Fibroblast of lung (primary cell): ENCODE results near the gene MCCD1. TPM values are rescaled to one million over a fixed set of nuclear protein-coding genes. Genes with fewer than 3 reads are reported as not detected.
"Not testable (repeated sequence)": the region's sequence is repeated elsewhere in the genome, so short reads cannot be mapped to it uniquely, and the experiment has no call there.

Experiments
- DNase-seq, 2 donors: peaks; one replicate each; pipeline versions ENCODE4 v3.0.0 to v3.0.0-alpha.2; 2010; ENCODE audit warnings: low read depth in 2 of 2
- H2AFZ ChIP-seq: 2 replicates; pipeline ENCODE4 v1.5.1; 2012; ENCODE audit warnings: low read length, control low read depth, inconsistent platforms
- H3K27ac ChIP-seq: 2 replicates; pipeline ENCODE4 v1.5.1; 2011; ENCODE audit warnings: low read length, control low read depth; ENCODE audit not compliant: insufficient read depth
- H3K27me3 ChIP-seq: 2 replicates; pipeline ENCODE4 v1.5.1; 2011; ENCODE audit warnings: mild to moderate bottlenecking, low read length; ENCODE audit not compliant: control insufficient read depth, insufficient read depth
- H3K36me3 ChIP-seq: 2 replicates; pipeline ENCODE4 v1.5.1; 2011; ENCODE audit warnings: low read length; ENCODE audit not compliant: control insufficient read depth, insufficient read depth
- H3K4me1 ChIP-seq: 2 replicates; pipeline ENCODE4 v1.5.1; 2011; ENCODE audit warnings: low read length; ENCODE audit not compliant: control insufficient read depth, insufficient read depth; ENCODE audit errors: extremely low read depth
- H3K4me2 ChIP-seq: 2 replicates; pipeline ENCODE4 v1.5.1; 2011; ENCODE audit warnings: low read length, control low read depth; ENCODE audit not compliant: insufficient read depth; ENCODE audit errors: extremely low read depth
- H3K4me3 ChIP-seq, 4 experiments: fragments of 200-600 bp in 1 of 4; sonication (generic) in 1 of 4; replicated peaks in 1 of 4; 2 replicates each; pipeline ENCODE4 v1.5.1; 2011 to 2016; ENCODE audit warnings: low read length in 4 of 4, low read depth in 3 of 4, mild to moderate bottlenecking in 3 of 4, control low read depth in 2 of 4, inconsistent platforms in 1 of 4, mixed read lengths in 1 of 4; ENCODE audit not compliant: insufficient read depth in 1 of 4; ENCODE audit errors: control extremely low read depth in 1 of 4
- H3K79me2 ChIP-seq: 2 replicates; pipeline ENCODE4 v1.5.1; 2012; ENCODE audit warnings: mild to moderate bottlenecking, low read length, inconsistent platforms; ENCODE audit not compliant: control insufficient read depth, insufficient read depth
- H3K9ac ChIP-seq: 2 replicates; pipeline ENCODE4 v1.5.1; 2011; ENCODE audit warnings: mild to moderate bottlenecking, low read length, control low read depth; ENCODE audit not compliant: insufficient read depth
- H3K9me3 ChIP-seq: 2 replicates; pipeline ENCODE4 v1.5.1; 2012; ENCODE audit warnings: low read depth, low read length; ENCODE audit not compliant: control insufficient read depth, insufficient read depth
- H4K20me1 ChIP-seq: 2 replicates; pipeline ENCODE4 v1.5.1; 2011; ENCODE audit warnings: low read length; ENCODE audit not compliant: control insufficient read depth, insufficient read depth; ENCODE audit errors: extremely low read depth
- CTCF ChIP-seq, 2 donors: IDR thresholded peaks in 1 of 2; conservative IDR thresholded peaks in 1 of 2; 1 replicate in 1 of 2; 2 replicates in 1 of 2; pipeline ENCODE4 v1.5.1; 2011 to 2012; ENCODE audit warnings: low read length in 2 of 2, control low read depth in 1 of 2, inconsistent platforms in 1 of 2, low read depth in 1 of 2, mild to moderate bottlenecking in 1 of 2
- EZH2 ChIP-seq: IDR thresholded peaks from 2 replicates; pipeline ENCODE4 v1.5.1; 2012; ENCODE audit warnings: low read length, control low read depth, mild to moderate bottlenecking; ENCODE audit errors: missing control alignments
- polyA plus RNA-seq, 2 donors: library from polyadenylated mRNA; depleted of rRNA in 1 of 2; stranded (reverse) in 1 of 2; unstranded in 1 of 2; fragments of >200 nt; gene quantifications; 2 replicates each; pipeline ENCODE4 v1.2.1, GENCODE V29; 2011 to 2012; ENCODE audit warnings: missing spikeins in 1 of 2
- total RNA-seq: library from RNA; depleted of rRNA; stranded (reverse); fragments of >200 nt; gene quantifications from 2 replicates; pipeline ENCODE4 v1.2.1, GENCODE V29; 2014

The MCCD1 gene
- total and polyA plus RNA-seq, 2 donors (not counting 1 experiment from before 2014, with no cell fraction given), result not detected

DNA sequence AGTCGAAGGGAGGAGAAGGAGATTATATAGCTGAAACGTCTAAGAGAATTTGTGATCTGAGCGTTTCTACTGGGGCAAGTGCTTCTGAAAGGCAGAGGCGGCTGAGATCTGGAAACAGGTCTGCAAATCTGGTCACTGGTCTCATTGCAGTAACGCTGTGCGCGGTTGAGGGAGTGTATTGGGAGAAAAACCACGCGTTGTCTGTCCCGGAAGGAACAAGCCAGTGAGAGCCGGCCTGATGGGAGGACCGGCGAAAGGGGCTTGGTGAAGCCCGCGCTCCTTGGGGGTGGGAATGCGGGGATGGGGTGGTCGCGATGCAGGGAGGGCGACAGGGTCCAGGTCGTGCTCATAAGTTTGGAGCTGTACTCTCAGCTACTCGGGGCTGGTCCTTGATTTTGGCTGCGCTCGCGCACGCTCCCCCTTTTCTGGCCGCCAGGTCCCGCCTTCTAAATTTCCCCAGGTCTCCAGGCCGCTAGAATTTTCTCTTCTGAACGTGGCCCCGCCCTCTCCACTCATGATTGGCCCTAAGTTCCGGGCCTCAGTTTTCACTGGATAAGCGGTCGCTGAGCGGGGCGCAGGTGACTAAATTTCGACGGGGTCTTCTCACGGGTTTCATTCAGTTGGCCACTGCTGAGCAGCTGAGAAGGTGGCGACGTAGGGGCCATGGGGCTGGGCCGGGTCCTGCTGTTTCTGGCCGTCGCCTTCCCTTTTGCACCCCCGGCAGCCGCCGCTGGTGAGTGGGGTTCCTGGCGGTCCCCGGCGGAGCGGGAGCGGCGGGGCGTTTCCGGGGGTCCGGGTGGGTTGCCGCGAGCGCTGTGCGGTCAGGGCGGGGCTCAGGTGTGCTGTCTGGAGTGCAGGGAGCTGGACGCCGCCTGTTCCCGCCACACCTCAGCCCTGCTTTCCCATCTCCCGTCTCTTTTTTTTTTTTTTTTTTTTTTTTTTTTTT lies 31.0 kb upstream of the MCCD1 start, which contains the start of gene MICB:
TSS of gene MICB (plus strand) at position 615 of the 946 bp plus-strand sequence. CDS start at position 664, 49 bp downstream.
- H3K79me2 ChIP-seq, result peaks cover 43% of the 10 kb centered on the region
- no peak for TF ChIP-seq EZH2
- TF ChIP-seq CTCF (conservative IDR thresholded peaks at IDR 0.05 in 1 of 2, IDR thresholded peaks at IDR 0.05 in 1 of 2; ENCODE audit: low read depth in 1 of 2, low read length in 2 of 2), result no peak
- H3K9me3 ChIP-seq, result no peaks in the 10 kb centered on the region
- H3K27ac ChIP-seq, result peak within 1 kb of the TSS; percentile 63
- peak; percentile 68 to 78 for DNase-seq
- H3K36me3 ChIP-seq, result no peaks in the 10 kb centered on the region
- peak within 1 kb of the TSS; percentile 52 to 67 (median 55) for H3K4me3 ChIP-seq
- H4K20me1 ChIP-seq, result no peaks in the 10 kb centered on the region
- H3K27me3 ChIP-seq, result no peaks in the 10 kb centered on the region
- peak within 1 kb of the TSS; percentile 49 for H3K9ac ChIP-seq
- peaks cover 13% of the 10 kb centered on the region for H3K4me1 ChIP-seq
- H3K4me2 ChIP-seq, result peak within 1 kb of the TSS; percentile 93
- H2AFZ ChIP-seq, result peak within 1 kb of the TSS; percentile 81

- DNase-seq, result peak; percentile 6 to 9
- peak overlapping the region; percentile 29 to 67 (median 36) for H3K4me3 ChIP-seq
- H3K27ac ChIP-seq, result no peak overlapping the region
These were observed 30.0 kb upstream of the MCCD1 start for GRCh38 chr6:31498748-31499147.

DNA sequence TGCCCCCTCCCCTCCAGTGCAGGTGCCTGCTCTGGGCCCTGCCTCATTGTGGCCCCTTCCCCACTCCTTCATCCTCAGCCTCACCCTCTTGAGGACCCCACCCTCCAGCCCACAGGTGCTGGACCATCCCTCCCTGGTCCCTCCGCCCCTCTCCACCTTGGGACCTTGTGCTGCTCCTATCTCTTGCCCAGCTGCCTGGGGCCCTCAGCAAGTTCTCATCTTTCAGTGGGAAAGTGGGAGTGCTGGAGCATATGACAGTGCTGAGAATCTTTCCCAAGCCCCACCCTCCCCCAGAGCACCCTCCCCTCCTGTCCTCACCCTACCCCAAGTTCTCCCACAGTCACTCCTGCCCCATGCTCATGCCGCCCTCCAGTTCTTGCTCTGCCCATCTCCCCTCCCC lies 29.1 kb upstream of the MCCD1 start:
- H3K9ac ChIP-seq, H3K27me3 ChIP-seq, DNase-seq, H2AFZ ChIP-seq, H3K36me3 ChIP-seq, H3K9me3 ChIP-seq, H3K4me2 ChIP-seq, H4K20me1 ChIP-seq, H3K4me3 ChIP-seq, H3K27ac ChIP-seq: not testable (repeated sequence)
- Histone ChIP-seq H3K4me1 (peaks cover 13% of the 10 kb centered on the region), H3K79me2 (peaks cover 53% of the 10 kb centered on the region)

More at GRCh38 chr6:31498748-31499147, 30.0 kb upstream of the MCCD1 start:
- Histone ChIP-seq H3K27me3 (no peaks in the 10 kb centered on the region), H3K4me1 (peaks cover 13% of the 10 kb centered on the region), H3K79me2 (peaks cover 49% of the 10 kb centered on the region), H3K9me3 (no peaks in the 10 kb centered on the region), H4K20me1 (no peaks in the 10 kb centered on the region), H3K9ac (no peak overlapping the region), H3K36me3 (no peaks in the 10 kb centered on the region), H3K4me2 (peak overlapping the region; percentile 93), H2AFZ (no peak overlapping the region)
- no peak for TF ChIP-seq CTCF (conservative IDR thresholded peaks at IDR 0.05 in 1 of 2, IDR thresholded peaks at IDR 0.05 in 1 of 2; ENCODE audit: low read depth in 1 of 2, low read length in 2 of 2)
- no peak for TF ChIP-seq EZH2
